ENCODE results near the gene ZNF33A. TPM values are rescaled to one million over a fixed set of nuclear protein-coding genes. Genes with fewer than 3 reads are reported as not detected.

Gene ZNF33A
- total and polyA plus RNA-seq, 10 of the 15 experiments (the other 5 are each of a cell fraction or from before 2014, with no cell fraction given): 9.8 to 29.9 (median 18.3) TPM

- TF ChIP-seq CEBPZ (IDR thresholded peaks at IDR 0.05; ENCODE audit: low read depth, low read length) (no peak), NR2C2 (IDR thresholded peaks at IDR 0.05; ENCODE audit: borderline replicate concordance, control insufficient read depth, insufficient read length, low read depth) (no peak), EZH2 (IDR thresholded peaks at IDR 0.05; ENCODE audit: borderline replicate concordance, control insufficient read depth, low read depth, low read length) (no peak), SREBF1 (IDR thresholded peaks at IDR 0.05; ENCODE audit: low read length) (no peak), IKZF1 (conservative IDR thresholded peaks at IDR 0.05) (peak; percentile 92), CBX5 (IDR thresholded peaks at IDR 0.05; ENCODE audit: low read depth) (no peak; the same call in 1 of the 2 replicates), PRDM15 (CRISPR knock-in tag; IDR thresholded peaks at IDR 0.05) (no peak), CTCF (IDR thresholded peaks at IDR 0.05 in 2 of 3, conservative IDR thresholded peaks at IDR 0.05 in 1 of 3; ENCODE audit: control insufficient read depth in 2 of 3, extremely low read depth in 1 of 3, insufficient read depth in 1 of 3, low read depth in 3 of 3, low read length in 3 of 3) (no peak), YBX1 (IDR thresholded peaks at IDR 0.05) (no peak), ZNF274 (IDR thresholded peaks at IDR 0.05; ENCODE audit: insufficient read depth, insufficient read length) (no peak), RB1 (IDR thresholded peaks at IDR 0.05; ENCODE audit: borderline replicate concordance) (no peak), CBFB (IDR thresholded peaks at IDR 0.05; ENCODE audit: low read depth) (peak; percentile 37; the same call in 1 of the 2 replicates), CREM (IDR thresholded peaks at IDR 0.05; ENCODE audit: low read depth) (peak; percentile 93), FOS (IDR thresholded peaks at IDR 0.05; ENCODE audit: borderline replicate concordance, extremely low read depth, insufficient read length) (no peak), PAX5 (IDR thresholded peaks at IDR 0.05; ENCODE audit: borderline replicate concordance, low read depth, low read length) (no peak), BACH1 (IDR thresholded peaks at IDR 0.05; ENCODE audit: borderline replicate concordance) (no peak), SP1 (IDR thresholded peaks at IDR 0.05; ENCODE audit: low read depth, low read length) (no peak), PBX3 (IDR thresholded peaks at IDR 0.05; ENCODE audit: insufficient replicate concordance, low read depth, low read length) (no peak), NFYB (IDR thresholded peaks at IDR 0.05; ENCODE audit: insufficient read depth, low read depth, low read length) (no peak)
Measured at GRCh38 chr10:38094158-38094926, 83.9 kb downstream of the ZNF33A start, which contains the start of gene ZNF37A (continued).
